HG03108 (cell line): ENCODE results near the gene PPP1R1C.
A peak's percentile ranks its signal among the peaks of the same experiment; 100 is the strongest.
"Not testable (repeated sequence)": the region's sequence is repeated elsewhere in the genome, so short reads cannot be mapped to it uniquely, and the experiment has no call there.

Experiments
- ATAC-seq: cut with Tn5 transposase; IDR thresholded peaks from one replicate; pipeline ENCODE4 v1.9.1; 2021; ENCODE audit warnings: moderate library complexity; ENCODE audit not compliant: unreplicated experiment

Gene PPP1R1C, protein sequence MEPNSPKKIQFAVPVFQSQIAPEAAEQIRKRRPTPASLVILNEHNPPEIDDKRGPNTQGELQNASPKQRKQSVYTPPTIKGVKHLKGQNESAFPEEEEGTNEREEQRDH

DNA sequence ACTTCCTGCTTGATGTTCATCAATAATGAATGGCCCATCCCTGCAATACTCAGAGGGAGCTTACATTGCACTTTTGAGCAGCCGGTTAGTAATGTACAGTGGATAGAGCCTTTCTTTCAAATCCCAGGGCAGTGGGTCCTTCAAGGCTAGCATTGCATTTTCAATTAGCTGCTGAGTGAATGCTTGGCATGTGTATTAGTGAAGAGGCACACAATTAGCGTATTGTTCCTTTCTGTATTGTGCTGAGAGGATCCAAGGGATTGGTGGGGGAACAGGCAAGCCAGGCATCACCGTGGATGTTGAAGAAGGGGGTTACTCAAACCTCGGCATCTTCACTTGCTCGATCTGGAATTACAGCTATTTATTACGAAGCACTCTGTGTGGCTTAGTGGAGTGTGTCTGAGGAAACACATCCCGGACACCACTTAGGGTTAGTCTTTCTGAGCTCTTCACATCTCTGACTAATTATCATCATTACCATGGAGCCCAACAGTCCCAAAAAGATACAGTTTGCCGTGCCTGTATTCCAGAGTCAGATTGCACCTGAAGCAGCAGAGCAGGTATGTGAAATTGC lies at the start of gene PPP1R1C:
Gene PPP1R1C (plus strand): TSS at position 222 of the 574 bp plus-strand sequence. CDS start 258 bp downstream, at position 480.
- ATAC-seq, result no peak

DNA sequence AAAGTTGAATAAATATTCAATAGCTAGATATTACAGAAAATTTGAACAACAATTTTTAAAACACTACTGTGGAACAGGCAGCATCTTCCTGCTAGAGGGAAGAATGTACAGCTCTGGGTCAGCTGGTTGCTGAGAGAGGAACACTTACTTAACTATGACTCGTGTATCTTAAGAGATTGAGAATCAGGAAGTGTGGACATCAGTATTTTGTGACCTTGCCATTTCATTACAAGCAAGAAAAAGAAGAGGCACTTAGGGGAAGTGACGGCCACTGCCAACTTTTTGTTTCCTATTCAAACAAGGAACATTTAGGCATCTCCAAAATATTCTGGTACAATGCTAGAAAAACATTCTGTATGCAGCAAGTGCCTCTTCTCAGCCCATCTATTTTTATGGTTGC lies 48.2 kb upstream of the PPP1R1C start:
- ATAC-seq, result no peak

DNA sequence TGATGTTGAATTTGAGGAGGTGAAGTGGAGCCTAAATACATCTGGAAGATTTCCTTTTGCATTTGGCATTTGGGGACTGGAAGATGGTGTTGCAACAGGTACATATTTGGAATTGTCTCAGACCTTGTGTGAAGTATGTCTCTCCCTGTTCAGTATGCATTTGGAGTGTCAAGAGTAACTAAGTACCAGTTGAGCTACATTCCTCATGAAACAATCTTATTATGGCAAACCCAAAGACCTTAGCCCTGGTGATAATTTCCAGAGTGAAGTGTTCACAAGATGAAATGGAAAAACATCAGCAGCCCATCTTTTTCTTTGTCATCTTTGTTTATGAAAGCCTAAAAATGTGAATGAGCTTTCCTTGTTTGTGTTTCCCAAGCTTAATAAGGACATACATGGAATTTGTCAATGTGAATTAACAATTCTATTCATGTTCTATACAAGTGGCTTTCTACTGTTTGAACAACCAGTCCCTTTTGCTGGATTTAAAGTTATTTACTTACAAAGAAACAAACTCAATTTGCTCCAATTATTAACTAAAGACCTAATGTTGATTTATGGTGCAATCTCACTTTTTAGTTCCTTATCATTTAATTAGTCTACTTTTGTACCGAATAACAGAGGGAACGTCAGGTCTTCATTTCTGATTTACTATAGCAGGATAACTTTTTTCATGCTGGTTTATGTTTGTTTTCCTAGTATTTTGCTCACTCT lies 42.1 kb upstream of the PPP1R1C start:
- no peak for ATAC-seq

DNA sequence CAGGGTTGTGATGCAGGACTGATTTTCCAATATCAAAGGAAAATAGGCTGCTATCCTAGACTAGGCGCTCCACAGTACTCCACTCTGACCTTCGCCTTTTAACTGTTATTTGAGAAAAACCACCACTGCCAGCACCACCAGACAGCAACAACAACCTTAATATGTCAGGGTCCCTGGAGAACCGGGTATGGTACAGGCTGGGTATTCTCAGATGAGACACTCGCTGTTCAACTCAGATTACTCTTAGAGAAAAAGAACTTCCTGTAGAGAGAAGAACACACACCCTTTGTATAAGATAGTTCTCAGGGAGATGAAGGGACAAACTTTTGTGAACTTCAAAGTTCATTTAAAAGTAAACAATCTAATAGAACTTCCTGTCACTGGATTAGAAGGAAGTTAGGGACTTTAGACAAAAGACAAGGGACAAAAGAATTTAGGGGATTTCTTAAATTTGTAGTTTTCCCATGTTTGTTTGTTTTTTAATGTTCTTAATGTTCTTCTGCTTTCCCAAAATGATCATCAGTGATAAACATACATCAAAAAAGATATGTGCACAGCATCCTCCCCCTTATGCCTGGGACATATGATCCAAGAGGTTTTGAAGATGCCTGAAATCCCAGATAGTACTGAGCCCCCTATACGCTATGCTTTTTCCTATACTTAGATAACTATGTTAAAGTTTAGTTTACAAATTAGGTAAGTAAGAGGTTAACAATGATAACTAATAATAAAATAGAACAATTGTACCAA lies 41.3 kb upstream of the PPP1R1C start:
- ATAC-seq, result no peak

DNA sequence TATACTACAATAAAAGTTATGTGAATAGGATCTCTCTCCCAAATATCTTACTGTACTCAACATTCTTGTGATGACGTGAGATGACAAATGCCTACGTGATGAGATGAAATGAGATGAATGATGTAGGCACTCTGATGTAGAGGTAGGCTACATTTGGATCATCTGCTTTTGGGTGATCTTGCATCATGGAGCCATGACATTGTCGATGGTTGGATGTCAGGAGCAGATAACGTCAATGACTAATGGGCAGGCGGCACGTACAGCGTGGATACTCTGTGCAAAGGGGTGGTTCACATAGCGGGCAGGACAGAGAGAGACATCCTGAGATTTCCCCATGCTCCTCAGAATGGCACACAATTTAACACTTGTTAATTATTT lies 40.8 kb upstream of the PPP1R1C start:
- ATAC-seq, result no peak

GRCh38 chr2:181946444-181947127 lies 39.1 kb upstream of the PPP1R1C start:
- no peak for ATAC-seq

GRCh38 chr2:181947273-181947672 lies 38.4 kb upstream of the PPP1R1C start:
- ATAC-seq, result no peak

- no peak for ATAC-seq
These were observed 37.4 kb upstream of the PPP1R1C start for GRCh38 chr2:181948227-181948626.

GRCh38 chr2:181949047-181949446 lies 36.6 kb upstream of the PPP1R1C start:
- no peak for ATAC-seq

- ATAC-seq, result no peak
These were observed 33.0 kb upstream of the PPP1R1C start for GRCh38 chr2:181952404-181953226.

DNA sequence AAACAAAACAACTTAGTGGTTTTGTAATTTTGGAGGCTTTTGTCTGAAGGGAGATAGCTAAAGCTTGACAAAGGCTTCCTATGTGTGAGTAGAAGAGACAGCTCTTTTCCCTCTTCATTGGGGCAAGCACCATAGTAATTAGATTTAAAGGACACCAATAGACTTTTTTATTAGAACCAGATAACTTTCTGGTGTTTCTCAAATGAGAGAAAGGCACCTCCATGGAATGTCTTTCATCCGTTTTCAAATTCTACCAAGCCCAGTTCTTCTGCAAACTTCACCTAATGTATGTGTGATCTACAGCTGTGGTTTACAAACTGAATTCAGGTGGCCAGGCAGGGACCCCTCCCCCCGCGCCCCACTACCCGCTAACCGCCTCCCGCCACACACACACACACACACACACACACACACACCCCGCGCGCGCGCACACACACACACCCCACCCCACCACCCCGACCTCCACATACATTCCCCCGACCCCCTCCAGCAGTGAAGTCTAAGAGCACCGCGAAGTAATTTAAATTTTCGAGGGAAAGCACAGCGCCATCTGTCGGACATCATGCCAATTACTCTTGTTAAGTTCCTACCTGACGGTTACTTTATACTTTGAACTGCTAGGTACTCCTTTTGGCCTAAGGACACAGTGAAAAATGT lies 31.6 kb upstream of the PPP1R1C start:
- peak; percentile 69 for ATAC-seq

- peak; percentile 13 for ATAC-seq
These were observed 31.1 kb upstream of the PPP1R1C start for GRCh38 chr2:181954538-181954883.

DNA sequence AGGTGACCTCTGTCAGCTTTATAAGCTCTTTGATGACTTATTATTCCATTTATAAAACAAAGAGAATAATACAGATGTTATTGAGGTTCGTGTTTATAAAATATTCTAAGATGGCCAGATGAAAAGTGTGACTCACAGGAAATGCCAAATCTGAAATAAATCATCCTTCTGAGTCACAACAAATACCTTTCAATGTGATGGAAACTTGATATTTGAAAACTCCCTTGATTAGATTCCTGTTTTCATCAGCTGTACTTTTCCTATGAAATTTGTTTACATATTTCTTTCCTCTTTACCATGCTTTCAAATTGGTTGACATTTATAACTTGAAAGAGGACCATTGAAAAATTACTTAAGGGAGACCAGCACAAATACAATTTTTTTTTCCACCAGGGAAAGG lies 30.6 kb upstream of the PPP1R1C start:
- no peak for ATAC-seq

DNA sequence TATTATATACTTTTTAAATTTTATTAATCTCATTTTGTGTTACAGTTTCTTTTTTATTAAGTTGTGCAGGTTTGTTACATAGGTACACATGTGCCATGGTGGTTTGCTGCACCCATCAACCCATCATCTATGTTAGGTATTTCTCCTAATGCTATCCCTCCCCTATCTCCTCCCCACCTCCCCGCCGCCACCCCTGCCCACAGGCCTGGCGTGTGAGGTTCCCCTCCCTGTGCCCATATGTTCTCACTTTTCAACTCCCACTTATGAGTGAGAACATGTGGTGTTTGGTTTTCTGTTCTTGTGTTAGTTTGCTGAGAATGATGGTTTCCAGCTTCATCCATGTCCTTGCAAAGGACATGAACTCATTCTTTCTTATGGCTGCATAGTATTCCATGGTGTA lies 29.8 kb upstream of the PPP1R1C start:
- ATAC-seq, result not testable (repeated sequence)

DNA sequence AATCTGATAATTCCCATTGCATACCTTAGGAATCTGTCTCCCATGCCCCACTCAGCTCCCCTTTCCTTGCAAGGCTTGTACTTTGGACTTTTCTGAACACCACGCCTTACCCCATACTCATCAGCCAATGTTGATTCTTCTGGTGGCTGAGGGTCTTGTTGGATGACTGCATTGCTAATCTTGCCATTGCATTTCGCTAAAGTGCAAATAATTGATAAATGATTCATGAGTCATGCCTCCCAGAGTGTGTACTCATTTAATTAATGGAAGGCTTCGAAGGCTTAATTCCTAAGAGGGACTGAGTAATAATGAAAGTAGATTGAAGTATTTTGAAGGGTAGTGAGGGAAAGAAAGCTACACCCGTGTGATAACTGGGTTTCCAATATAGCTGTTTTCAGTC lies 28.0 kb upstream of the PPP1R1C start:
- no peak for ATAC-seq

DNA sequence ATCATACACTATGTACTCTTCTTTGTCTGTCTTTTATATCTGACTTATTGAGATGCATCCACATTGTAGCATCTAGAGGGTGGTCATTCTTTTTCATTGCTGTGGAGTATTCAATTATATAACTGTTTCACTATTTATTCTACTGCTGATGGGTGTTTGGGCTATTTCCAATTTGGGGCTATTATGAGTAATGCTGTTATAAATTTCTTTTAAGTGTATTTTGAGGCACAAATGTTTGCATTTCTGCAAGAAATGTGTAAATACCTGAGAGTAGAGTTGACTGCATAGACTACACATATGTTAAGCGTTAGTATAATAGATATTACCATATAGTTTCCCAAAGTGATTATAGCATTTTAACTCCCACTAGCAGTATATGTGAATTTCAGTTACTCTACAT lies 26.9 kb upstream of the PPP1R1C start:
- ATAC-seq, result no peak

DNA sequence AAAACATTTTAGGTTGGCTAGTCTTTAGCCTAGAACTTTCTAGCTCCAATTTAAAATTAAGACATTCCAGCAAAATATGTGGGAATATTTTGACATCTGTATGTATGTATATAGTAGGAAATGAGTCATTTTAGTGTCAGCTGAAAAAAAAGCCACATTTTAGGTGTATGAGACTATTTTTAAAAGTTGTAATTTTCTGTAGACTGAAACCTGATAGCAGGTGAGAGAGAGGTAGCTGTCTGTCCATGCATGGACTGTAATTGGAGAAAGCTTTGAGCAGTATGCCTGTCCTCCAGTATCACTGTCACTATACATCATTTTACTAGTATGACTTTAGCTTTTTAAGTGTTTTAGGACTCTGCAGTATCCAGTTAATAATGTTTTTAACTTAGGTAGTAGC lies 26.1 kb upstream of the PPP1R1C start:
- no peak for ATAC-seq

GRCh38 chr2:181961167-181961566 lies 24.5 kb upstream of the PPP1R1C start:
- ATAC-seq, result not testable (repeated sequence)

GRCh38 chr2:181962142-181962541 lies 23.5 kb upstream of the PPP1R1C start:
- no peak for ATAC-seq

- ATAC-seq, result no peak
These were observed 15.4 kb upstream of the PPP1R1C start for GRCh38 chr2:181970160-181970794.
